Adrenal gland (tissue), 12 donors: ENCODE measurements around the gene SLC25A51. TPM values are rescaled to one million over a fixed set of nuclear protein-coding genes. Genes with fewer than 3 reads are reported as not detected.

Experiments
- DNase-seq, 7 donors: peaks; one replicate each; pipeline ENCODE4 v3.0.0-alpha.2; 2019 to 2020
- H3K27ac ChIP-seq, 5 donors: fragments of 200-600 bp; sonication (generic) in 4 of 5; 1 replicate in 3 of 5; 2 replicates in 2 of 5; pipeline versions ENCODE4 v1.5.1 to v1.8.0; 2016 to 2020; ENCODE audit warnings: mild to moderate bottlenecking in 1 of 5
- H3K27me3 ChIP-seq: fragments of 200-600 bp; 2 replicates; pipeline ENCODE4 v1.8.0; 2021
- H3K36me3 ChIP-seq, 2 donors: fragments of 200-600 bp; replicated peaks in 1 of 2; 1 replicate in 1 of 2; 2 replicates in 1 of 2; pipeline versions ENCODE4 v1.5.1 to v1.8.0; 2018 to 2022
- H3K4me1 ChIP-seq, 2 donors: fragments of 200-600 bp; replicated peaks in 1 of 2; 1 replicate in 1 of 2; 2 replicates in 1 of 2; pipeline versions ENCODE4 v1.5.1 to v1.8.0; 2018 to 2021
- H3K4me3 ChIP-seq, 4 donors: fragments of 200-600 bp; sonication (generic) in 3 of 4; one replicate each; pipeline ENCODE4 v1.5.1; 2016 to 2018
- H3K9me3 ChIP-seq, 3 donors: fragments of 200-600 bp; sonication (generic) in 1 of 3; replicated peaks in 1 of 3; 1 replicate in 2 of 3; 2 replicates in 1 of 3; pipeline versions ENCODE4 v1.5.1 to v1.8.0; 2016 to 2021
- CTCF ChIP-seq, 6 experiments: fragments of 450-650 bp in 4 of 6; fragments of 200-600 bp in 2 of 6; sonication (generic) in 1 of 6; IDR thresholded peaks; 1 replicate in 5 of 6; 2 replicates in 1 of 6; pipeline versions ENCODE4 v1.5.1 to v1.8.0; 2016 to 2021; ENCODE audit warnings: antibody characterized with exemption in 6 of 6, mild to moderate bottlenecking in 2 of 6, moderate library complexity in 1 of 6
- POLR2A ChIP-seq, 2 donors: fragments of 450-650 bp; IDR thresholded peaks; one replicate each; pipeline ENCODE4 v1.6.1; 2017; ENCODE audit warnings: antibody characterized with exemption in 2 of 2, mild to moderate bottlenecking in 2 of 2, moderate library complexity in 1 of 2
- WGBS, 4 donors: extraction: QIAGEN DNeasy Blood & Tissue Kit in 2 of 4; methylation state at CpG; one replicate each; pipeline versions ENCODE4 v1.1.5 to v1.1.7; 2013 to 2017; 5-methylcytosine and 5-hydroxymethylcytosine counted together
- intact Hi-C, 2 donors: fragments of 100-400 bp; cut with DNase I; formaldehyde crosslinking; loops; one replicate each; pipeline versions ENCODE4 v1.14.1 to v1.15.0; 2022 to 2023
- polyA plus RNA-seq, 3 donors: library from polyadenylated mRNA; stranded (reverse); fragments of 200-250 nt in 2 of 3; fragments of 350-450 nt in 1 of 3; fragmentation: Illumina TruSeq in 1 of 3; extraction: RNeasy Lipid Tissue Mini Kit (QIAGEN cat#74804) in 1 of 3; gene quantifications; one replicate each; pipeline ENCODE4 v1.2.3, GENCODE V29; 2013 to 2014
- total RNA-seq, 9 donors: library from RNA; depleted of rRNA in 4 of 9; stranded (reverse); fragments of >200 nt in 4 of 9; fragments of 120-200 nt in 1 of 9; fragmentation: NEBNext Ultra II Directional in 1 of 9; extraction: Animal tissue kit (Norgen Biotek cat#: 25700) in 1 of 9; gene quantifications; one replicate each; pipeline versions ENCODE4 v1.1.0 to v1.2.4, GENCODE V29; 2013 to 2023
- donor health status: healthy with polysubstance abuse.
- donor health status: Bipolar disorder and iron deficiency.
- donor health status: DM: yes; HTN: yes; CAD: no.
- donor health status: DM: no; HTN: no; CAD: no.
- donor health status: DM: no; HTN: no; CAD: no.
- donor health status: DM: yes; HTN: yes; CAD: no.

Gene SLC25A51
- total and polyA plus RNA-seq, 12 donors, result 3.8 to 28.3 (median 20.7) TPM

DNA sequence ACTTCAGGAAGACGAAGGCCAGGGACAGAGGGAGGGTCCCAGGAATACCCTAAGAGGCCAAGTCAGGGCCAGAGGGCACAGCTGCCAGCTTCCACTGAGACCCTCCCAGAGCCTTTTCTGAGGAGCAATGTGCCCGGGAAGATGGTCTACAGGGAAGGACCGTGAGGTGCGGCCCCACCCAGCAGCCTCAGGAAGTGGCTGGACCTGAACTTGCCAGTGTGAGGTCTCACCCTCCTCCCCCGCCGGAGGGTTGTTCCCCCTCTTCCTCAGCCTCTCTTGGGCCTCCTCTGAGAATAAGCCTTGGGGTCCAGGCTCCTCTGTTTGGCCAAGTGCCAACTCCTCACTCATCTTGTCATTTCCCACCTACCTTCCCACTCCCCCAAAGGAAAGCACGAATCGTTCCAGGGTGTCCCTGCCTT lies 13.4 kb upstream of the SLC25A51 start:
- 60 to 72% (median 65%) methylated on average over 3 to 8 of the region's 8 CpGs for WGBS, 4 donors
- Histone ChIP-seq H3K36me3 (no peaks in the 10 kb centered on the region), H3K27ac (peak overlapping the region in 2 of 5 donors; percentile 17 to 76), H3K9me3 (no peaks in the 10 kb centered on the region), H3K4me1 (peaks cover 0 to 2% of the 10 kb centered on the region in 2 donors), H3K27me3 (no peaks in the 10 kb centered on the region), H3K4me3 (no peak overlapping the region)
- DNase-seq, result no peak
- intact Hi-C loops, result loop anchor here in 1 of 2 donors (5.0 to 10.0 kb wide), 3 partner anchors 150 to 447 kb away; partner anchors contain the start of gene SHB
- TF ChIP-seq POLR2A (IDR thresholded peaks at IDR 0.05), result no peak
- no peak for TF ChIP-seq CTCF (IDR thresholded peaks at IDR 0.05)

- TF ChIP-seq CTCF (IDR thresholded peaks at IDR 0.05), result no peak
- no peak for TF ChIP-seq POLR2A (IDR thresholded peaks at IDR 0.05)
- no peaks in the 10 kb centered on the region for H3K9me3 ChIP-seq
- no peaks in the 10 kb centered on the region for H3K27me3 ChIP-seq
- H3K36me3 ChIP-seq, result no peaks in the 10 kb centered on the region
- intact Hi-C loops, result loop anchor here in 1 of 2 donors (5.0 to 10.0 kb wide), 3 partner anchors 151 to 448 kb away; partner anchors contain the start of gene SHB
- DNase-seq, result no peak
- peak overlapping the region in 2 of 5 donors; percentile 17 to 76 for H3K27ac ChIP-seq
- WGBS, 4 donors, result 83 to 87% (median 84%) methylated on average over 8 to 18 of the region's 18 CpGs
- H3K4me3 ChIP-seq, result no peak overlapping the region
- no peaks in the 10 kb centered on the region for H3K4me1 ChIP-seq
These were observed 12.8 kb upstream of the SLC25A51 start for GRCh38 chr9:37916471-37917312.

- intact Hi-C loops, result loop anchor here in 1 of 2 donors (5.0 to 10.0 kb wide), 3 partner anchors 151 to 449 kb away; partner anchors contain the start of gene SHB
- no peaks in the 10 kb centered on the region for H3K9me3 ChIP-seq
- TF ChIP-seq POLR2A (IDR thresholded peaks at IDR 0.05) (no peak), CTCF (IDR thresholded peaks at IDR 0.05) (no peak)
- H3K4me3 ChIP-seq, result no peak overlapping the region
- peak overlapping the region in 1 of 5 donors; percentile 63 for H3K27ac ChIP-seq
- no peaks in the 10 kb centered on the region for H3K27me3 ChIP-seq
- 86 to 95% (median 90%) methylated on average over 6 to 14 of the region's 14 CpGs for WGBS, 4 donors
- peak in 1 of 7 donors; percentile 48 for DNase-seq
- H3K36me3 ChIP-seq, result no peaks in the 10 kb centered on the region
- no peaks in the 10 kb centered on the region for H3K4me1 ChIP-seq
These were observed 12.1 kb upstream of the SLC25A51 start for GRCh38 chr9:37915911-37916470.

- Histone ChIP-seq H3K4me1 (no peaks in the 10 kb centered on the region), H3K36me3 (no peaks in the 10 kb centered on the region), H3K9me3 (no peaks in the 10 kb centered on the region), H3K4me3 (no peak overlapping the region), H3K27ac (no peak overlapping the region), H3K27me3 (no peaks in the 10 kb centered on the region)
- DNase-seq, result no peak
- 80 to 89% (median 83%) methylated on average over 6 to 11 of the region's 11 CpGs for WGBS, 4 donors
- TF ChIP-seq CTCF (IDR thresholded peaks at IDR 0.05), result no peak
- no peak for TF ChIP-seq POLR2A (IDR thresholded peaks at IDR 0.05)
- intact Hi-C loops, result loop anchor here (5.0 to 10.0 kb wide), 4 partner anchors 152 to 450 kb away; partner anchors contain the start of gene SHB (in 1 of the 2)
These were observed 10.9 kb upstream of the SLC25A51 start for GRCh38 chr9:37914701-37915358.
